ENCODE data around the gene OR9Q1.
"Not testable (repeated sequence)": the region's sequence is repeated elsewhere in the genome, so short reads cannot be mapped to it uniquely, and the experiment has no call there.

OR9Q1 gene

DNA sequence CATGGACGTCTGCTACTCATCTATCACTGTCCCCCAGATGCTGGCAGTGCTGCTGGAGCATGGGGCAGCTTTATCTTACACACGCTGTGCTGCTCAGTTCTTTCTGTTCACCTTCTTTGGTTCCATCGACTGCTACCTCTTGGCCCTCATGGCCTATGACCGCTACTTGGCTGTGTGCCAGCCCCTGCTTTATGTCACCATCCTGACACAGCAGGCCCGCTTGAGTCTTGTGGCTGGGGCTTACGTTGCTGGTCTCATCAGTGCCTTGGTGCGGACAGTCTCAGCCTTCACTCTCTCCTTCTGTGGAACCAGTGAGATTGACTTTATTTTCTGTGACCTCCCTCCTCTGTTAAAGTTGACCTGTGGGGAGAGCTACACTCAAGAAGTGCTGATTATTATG, 156.0 kb downstream of the OR9Q1 start:
- no peaks in the 10 kb centered on the region for H3K4me1 ChIP-seq (ENCODE audit: control insufficient read depth, insufficient read depth, low read length, unreplicated experiment)
- H3K79me2 ChIP-seq (ENCODE audit: control insufficient read depth, insufficient read depth, low read length, unreplicated experiment), result no peaks in the 10 kb centered on the region
- H3K4me3 ChIP-seq (ENCODE audit: low read depth, low read length), result no peak overlapping the region
- H3K27me3 ChIP-seq (ENCODE audit: insufficient read depth, low read length), result peaks cover 27% of the 10 kb centered on the region; the same call in 1 of the 2 replicates
- H3K36me3 ChIP-seq (ENCODE audit: insufficient read depth, low read length), result no peaks in the 10 kb centered on the region
- H2AFZ ChIP-seq (ENCODE audit: low read length, unreplicated experiment), result no peak overlapping the region
- H3K27ac ChIP-seq (ENCODE audit: low read depth, low read length), result no peak overlapping the region

DNA sequence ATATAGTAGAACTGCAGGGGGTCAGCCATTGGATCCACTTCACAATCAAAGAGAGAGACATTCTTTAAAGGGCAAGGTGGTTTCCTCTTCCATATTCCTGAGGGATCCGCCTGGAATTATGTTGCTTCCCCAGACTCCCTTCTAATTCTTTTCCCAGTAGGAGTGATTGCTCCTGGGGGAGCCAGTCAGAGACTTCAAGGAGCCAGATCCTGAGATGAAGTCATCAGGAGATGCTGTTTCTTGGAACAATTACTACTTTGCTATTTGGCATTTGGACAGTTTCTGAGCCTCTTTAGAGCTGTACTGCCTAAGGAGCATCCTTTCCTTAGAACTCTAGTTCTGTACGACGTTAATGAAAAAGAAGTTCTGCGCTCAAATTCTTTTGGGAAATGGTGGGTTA, 163.3 kb downstream of the OR9Q1 start:
- Histone ChIP-seq H3K79me2 (ENCODE audit: control insufficient read depth, insufficient read depth, low read length, unreplicated experiment) (no peaks in the 10 kb centered on the region), H3K27ac (ENCODE audit: low read depth, low read length) (no peak overlapping the region), H3K36me3 (ENCODE audit: insufficient read depth, low read length) (no peaks in the 10 kb centered on the region), H3K4me3 (ENCODE audit: low read depth, low read length) (no peak overlapping the region), H3K27me3 (ENCODE audit: insufficient read depth, low read length) (peaks cover 37% of the 10 kb centered on the region; the same call in 1 of the 2 replicates), H2AFZ (ENCODE audit: low read length, unreplicated experiment) (no peak overlapping the region), H3K4me1 (ENCODE audit: control insufficient read depth, insufficient read depth, low read length, unreplicated experiment) (no peaks in the 10 kb centered on the region)

- H3K27me3 ChIP-seq (ENCODE audit: insufficient read depth, low read length), result peaks cover 33% of the 10 kb centered on the region; the same call in 1 of the 2 replicates
Observed at GRCh38 chr11:58188770-58189169, 165.1 kb downstream of the OR9Q1 start, which contains the start of gene OR9Q2. Gene OR9Q2 (plus strand): TSS chr11:58189070. CDS start chr11:58190491, 1,421 bp downstream.

DNA sequence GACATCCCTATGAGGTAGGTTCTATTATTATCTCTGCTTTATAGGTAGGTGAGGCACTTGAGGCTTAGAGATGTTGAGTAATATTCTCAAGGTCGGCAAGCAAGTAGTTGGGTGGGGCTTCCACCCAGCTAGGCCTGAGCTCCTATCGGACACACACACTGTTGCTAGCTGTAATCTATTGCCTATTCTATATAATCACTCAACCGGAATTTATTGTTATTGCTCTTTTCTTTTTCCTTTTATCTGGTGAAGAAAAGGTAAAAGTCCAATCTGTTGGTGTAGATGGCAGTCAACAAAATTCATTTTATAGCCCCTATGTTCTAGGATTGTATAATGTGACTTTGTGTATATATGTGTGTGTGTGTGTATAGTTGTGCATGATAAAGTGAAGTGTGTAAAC, 168.5 kb downstream of the OR9Q1 start:
- Histone ChIP-seq H3K79me2 (ENCODE audit: control insufficient read depth, insufficient read depth, low read length, unreplicated experiment) (no peaks in the 10 kb centered on the region), H3K27me3 (ENCODE audit: insufficient read depth, low read length) (peaks cover 23% of the 10 kb centered on the region; the same call in 1 of the 2 replicates), H3K27ac (ENCODE audit: low read depth, low read length) (no peak overlapping the region), H3K4me3 (ENCODE audit: low read depth, low read length) (no peak overlapping the region), H3K36me3 (ENCODE audit: insufficient read depth, low read length) (no peaks in the 10 kb centered on the region), H2AFZ (ENCODE audit: low read length, unreplicated experiment) (no peak overlapping the region), H3K4me1 (ENCODE audit: control insufficient read depth, insufficient read depth, low read length, unreplicated experiment) (no peaks in the 10 kb centered on the region)

More at GRCh38 chr11:58188770-58189169, 165.1 kb downstream of the OR9Q1 start, which contains the start of gene OR9Q2:
- H3K4me1 ChIP-seq (ENCODE audit: control insufficient read depth, insufficient read depth, low read length, unreplicated experiment), result no peaks in the 10 kb centered on the region
- H3K36me3 ChIP-seq (ENCODE audit: insufficient read depth, low read length), result no peaks in the 10 kb centered on the region
- H2AFZ ChIP-seq (ENCODE audit: low read length, unreplicated experiment), result no peak within 1 kb of the TSS
- no peaks in the 10 kb centered on the region for H3K79me2 ChIP-seq (ENCODE audit: control insufficient read depth, insufficient read depth, low read length, unreplicated experiment)
- H3K4me3 ChIP-seq (ENCODE audit: low read depth, low read length), result no peak within 1 kb of the TSS
- no peak within 1 kb of the TSS for H3K27ac ChIP-seq (ENCODE audit: low read depth, low read length)

- Histone ChIP-seq H3K27ac (ENCODE audit: low read depth, low read length) (no peak overlapping the region), H3K4me1 (ENCODE audit: control insufficient read depth, insufficient read depth, low read length, unreplicated experiment) (no peaks in the 10 kb centered on the region), H3K79me2 (ENCODE audit: control insufficient read depth, insufficient read depth, low read length, unreplicated experiment) (no peaks in the 10 kb centered on the region), H3K27me3 (ENCODE audit: insufficient read depth, low read length) (peaks cover 19% of the 10 kb centered on the region; the same call in 1 of the 2 replicates), H3K4me3 (ENCODE audit: low read depth, low read length) (no peak overlapping the region), H3K36me3 (ENCODE audit: insufficient read depth, low read length) (no peaks in the 10 kb centered on the region), H2AFZ (ENCODE audit: low read length, unreplicated experiment) (no peak overlapping the region)
Observed at GRCh38 chr11:58193391-58193790, 169.7 kb downstream of the OR9Q1 start.

DNA sequence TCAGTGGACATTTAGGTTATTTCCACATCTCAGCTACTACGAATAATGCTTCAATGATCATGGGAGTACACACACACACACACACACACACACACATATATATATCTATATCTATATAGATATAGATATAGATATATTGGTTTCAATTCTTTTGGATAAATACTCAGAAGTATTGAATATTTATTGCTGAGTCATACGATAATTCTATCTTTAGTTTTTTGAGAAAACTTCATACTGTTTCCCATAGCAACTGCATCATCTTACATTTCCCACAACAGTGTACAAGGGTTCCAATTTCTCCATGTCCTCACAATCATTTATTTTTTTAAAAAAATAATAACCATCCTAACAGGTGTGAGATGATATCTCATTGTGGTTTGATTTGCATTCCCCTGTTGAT, 172.3 kb downstream of the OR9Q1 start:
- Histone ChIP-seq H3K79me2 (ENCODE audit: control insufficient read depth, insufficient read depth, low read length, unreplicated experiment) (no peaks in the 10 kb centered on the region), H3K27ac (ENCODE audit: low read depth, low read length) (no peak overlapping the region), H3K27me3 (ENCODE audit: insufficient read depth, low read length) (peaks cover 5% of the 10 kb centered on the region; the same call in 1 of the 2 replicates), H3K4me3 (ENCODE audit: low read depth, low read length) (no peak overlapping the region), H3K4me1 (ENCODE audit: control insufficient read depth, insufficient read depth, low read length, unreplicated experiment) (no peaks in the 10 kb centered on the region), H2AFZ (ENCODE audit: low read length, unreplicated experiment) (no peak overlapping the region), H3K36me3 (ENCODE audit: insufficient read depth, low read length) (no peaks in the 10 kb centered on the region)

GRCh38 chr11:58199271-58199670, 175.6 kb downstream of the OR9Q1 start:
- H3K4me1 ChIP-seq (ENCODE audit: control insufficient read depth, insufficient read depth, low read length, unreplicated experiment), result no peaks in the 10 kb centered on the region
- peaks cover 2% of the 10 kb centered on the region; the same call in 1 of the 2 replicates for H3K27me3 ChIP-seq (ENCODE audit: insufficient read depth, low read length)
- H3K36me3 ChIP-seq (ENCODE audit: insufficient read depth, low read length), result no peaks in the 10 kb centered on the region
- H3K27ac ChIP-seq (ENCODE audit: low read depth, low read length), result no peak overlapping the region
- no peak overlapping the region for H3K4me3 ChIP-seq (ENCODE audit: low read depth, low read length)
- no peaks in the 10 kb centered on the region for H3K79me2 ChIP-seq (ENCODE audit: control insufficient read depth, insufficient read depth, low read length, unreplicated experiment)
- H2AFZ ChIP-seq (ENCODE audit: low read length, unreplicated experiment), result no peak overlapping the region

GRCh38 chr11:58204042-58204441, 180.4 kb downstream of the OR9Q1 start, which contains the start of gene OR1S2:
Gene OR1S2 (minus strand): TSS chr11:58204142. CDS start chr11:58204142, 0 bp downstream.
- Histone ChIP-seq H3K36me3 (ENCODE audit: insufficient read depth, low read length) (no peaks in the 10 kb centered on the region), H3K27ac (ENCODE audit: low read depth, low read length) (no peak within 1 kb of the TSS), H3K4me1 (ENCODE audit: control insufficient read depth, insufficient read depth, low read length, unreplicated experiment) (no peaks in the 10 kb centered on the region), H3K4me3 (ENCODE audit: low read depth, low read length) (no peak within 1 kb of the TSS), H3K27me3 (ENCODE audit: insufficient read depth, low read length) (no peaks in the 10 kb centered on the region), H3K79me2 (ENCODE audit: control insufficient read depth, insufficient read depth, low read length, unreplicated experiment) (no peaks in the 10 kb centered on the region), H2AFZ (ENCODE audit: low read length, unreplicated experiment) (no peak within 1 kb of the TSS)

DNA sequence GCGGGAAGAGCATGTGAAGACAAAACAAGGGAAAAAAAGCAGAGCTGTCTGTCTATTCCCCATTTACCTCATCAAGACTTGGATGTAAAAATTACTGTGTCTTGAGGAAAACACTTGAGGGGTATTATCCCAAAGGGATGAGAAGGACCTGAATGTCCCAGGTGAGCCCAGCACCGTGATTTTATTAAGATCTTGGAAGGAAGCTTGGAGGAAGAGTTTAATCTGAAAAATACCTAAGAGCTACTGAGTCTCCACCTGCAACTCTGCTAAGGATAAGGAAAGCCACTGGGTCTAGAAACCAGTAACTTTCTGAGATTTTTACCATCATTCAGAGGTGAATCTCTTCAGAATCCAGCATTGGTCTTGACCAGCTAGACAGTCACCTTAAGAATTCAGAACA, 188.7 kb downstream of the OR9Q1 start, which contains the start of gene OR1S1:
TSS of gene OR1S1 (plus strand) at position 301 of the 400 bp plus-strand sequence.
- H3K27ac ChIP-seq (ENCODE audit: low read depth, low read length), result not testable (repeated sequence)

GRCh38 chr11:58216476-58216875, 192.8 kb downstream of the OR9Q1 start:
- Histone ChIP-seq H3K27ac (ENCODE audit: low read depth, low read length) (no peak overlapping the region), H3K4me1 (ENCODE audit: control insufficient read depth, insufficient read depth, low read length, unreplicated experiment) (no peaks in the 10 kb centered on the region), H3K36me3 (ENCODE audit: insufficient read depth, low read length) (no peaks in the 10 kb centered on the region), H3K79me2 (ENCODE audit: control insufficient read depth, insufficient read depth, low read length, unreplicated experiment) (no peaks in the 10 kb centered on the region), H3K27me3 (ENCODE audit: insufficient read depth, low read length) (no peaks in the 10 kb centered on the region), H3K4me3 (ENCODE audit: low read depth, low read length) (no peak overlapping the region), H2AFZ (ENCODE audit: low read length, unreplicated experiment) (no peak overlapping the region)

More for the DNA sequence above, 188.7 kb downstream of the OR9Q1 start, which contains the start of gene OR1S1:
- not testable (repeated sequence) for H3K79me2 ChIP-seq (ENCODE audit: control insufficient read depth, insufficient read depth, low read length, unreplicated experiment); H3K4me1 ChIP-seq (ENCODE audit: control insufficient read depth, insufficient read depth, low read length, unreplicated experiment); H3K36me3 ChIP-seq (ENCODE audit: insufficient read depth, low read length); H3K4me3 ChIP-seq (ENCODE audit: low read depth, low read length); H2AFZ ChIP-seq (ENCODE audit: low read length, unreplicated experiment); H3K27me3 ChIP-seq (ENCODE audit: insufficient read depth, low read length)

- Histone ChIP-seq H3K4me3 (ENCODE audit: low read depth, low read length) (no peak overlapping the region), H3K27me3 (ENCODE audit: insufficient read depth, low read length) (no peaks in the 10 kb centered on the region), H2AFZ (ENCODE audit: low read length, unreplicated experiment) (no peak overlapping the region)
Observed at GRCh38 chr11:58222721-58223120, 199.0 kb downstream of the OR9Q1 start.

More at GRCh38 chr11:58222721-58223120, 199.0 kb downstream of the OR9Q1 start:
- H3K79me2 ChIP-seq (ENCODE audit: control insufficient read depth, insufficient read depth, low read length, unreplicated experiment), result no peaks in the 10 kb centered on the region
- H3K36me3 ChIP-seq (ENCODE audit: insufficient read depth, low read length), result no peaks in the 10 kb centered on the region
- no peaks in the 10 kb centered on the region for H3K4me1 ChIP-seq (ENCODE audit: control insufficient read depth, insufficient read depth, low read length, unreplicated experiment)
- H3K27ac ChIP-seq (ENCODE audit: low read depth, low read length), result no peak overlapping the region

Measured in ACC112 (cell line).